GM19035 (cell line): ENCODE measurements around the gene ITGA11.

Experiments
- ATAC-seq: cut with Tn5 transposase; IDR thresholded peaks from one replicate; pipeline ENCODE4 v1.9.1; 2021; ENCODE audit not compliant: unreplicated experiment

The ITGA11 gene

DNA sequence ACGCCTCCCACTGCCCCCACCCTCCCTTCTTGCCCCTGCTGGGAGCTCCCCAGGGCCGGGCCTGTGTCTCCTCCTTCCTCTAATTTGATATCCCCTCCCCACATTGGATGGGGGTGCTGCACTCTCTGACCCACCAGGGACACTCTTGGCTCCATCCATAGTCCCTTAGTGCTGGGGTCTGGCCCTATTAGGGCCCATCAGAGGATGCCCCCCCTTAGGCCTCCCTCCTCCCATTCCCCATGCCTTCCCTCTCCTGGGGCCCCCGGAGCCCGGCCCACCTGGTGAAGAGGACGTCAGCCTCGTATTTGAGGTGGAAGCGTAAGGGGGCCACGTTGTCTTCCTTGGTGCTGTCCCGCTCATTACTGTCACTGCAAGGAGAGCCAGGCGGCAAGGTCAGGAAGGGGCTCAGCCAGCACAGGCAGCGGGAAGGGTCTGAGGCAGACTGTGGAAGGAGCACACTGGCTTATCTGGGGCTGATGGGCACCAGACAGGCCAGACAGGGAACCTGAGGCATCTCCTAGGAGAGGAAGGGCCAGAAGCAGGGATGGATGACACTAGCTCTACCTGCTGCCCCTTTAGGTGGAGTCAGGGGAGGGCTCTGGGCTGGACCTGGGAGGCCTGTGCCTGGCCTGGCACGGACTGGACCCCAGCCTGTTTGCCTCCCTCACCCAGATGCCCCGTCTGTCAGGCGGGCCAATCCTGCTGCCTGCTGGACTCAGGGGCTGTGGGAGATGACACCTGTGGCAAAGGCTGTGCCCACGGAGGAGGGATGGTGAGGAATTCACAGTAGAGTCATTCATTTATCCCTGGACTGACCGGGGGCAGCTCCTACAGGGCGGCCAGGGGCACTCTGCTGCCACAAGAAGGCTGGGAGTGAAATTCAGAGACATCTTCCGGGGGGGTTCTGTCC, 118.2 kb downstream of the ITGA11 start:
- ATAC-seq, result no peak

DNA sequence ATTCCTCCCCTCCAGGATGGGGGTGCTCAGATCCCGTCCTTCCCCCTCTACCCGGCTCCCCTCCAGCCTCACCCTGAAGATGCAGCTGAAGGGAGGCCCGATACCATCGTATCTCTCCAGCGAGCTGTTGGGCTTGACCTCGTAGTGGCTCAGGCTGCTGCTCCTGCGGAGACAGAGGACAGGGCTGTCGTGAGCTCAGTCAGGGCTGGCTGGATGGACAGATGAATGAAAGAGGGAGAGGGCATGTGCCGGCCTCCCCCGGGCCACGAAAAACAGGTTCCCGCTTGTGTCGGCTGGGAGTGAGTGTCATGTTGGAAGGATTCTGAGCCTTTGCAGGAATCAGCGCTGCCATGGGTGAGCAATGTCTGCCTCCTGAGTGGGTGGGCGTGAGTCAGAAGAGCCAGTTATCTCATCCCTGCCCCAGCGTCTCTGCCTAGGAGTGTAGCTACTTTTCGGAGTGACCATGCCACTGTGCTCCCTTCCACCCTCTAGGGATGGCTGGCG, 119.2 kb downstream of the ITGA11 start:
- ATAC-seq, result no peak

DNA sequence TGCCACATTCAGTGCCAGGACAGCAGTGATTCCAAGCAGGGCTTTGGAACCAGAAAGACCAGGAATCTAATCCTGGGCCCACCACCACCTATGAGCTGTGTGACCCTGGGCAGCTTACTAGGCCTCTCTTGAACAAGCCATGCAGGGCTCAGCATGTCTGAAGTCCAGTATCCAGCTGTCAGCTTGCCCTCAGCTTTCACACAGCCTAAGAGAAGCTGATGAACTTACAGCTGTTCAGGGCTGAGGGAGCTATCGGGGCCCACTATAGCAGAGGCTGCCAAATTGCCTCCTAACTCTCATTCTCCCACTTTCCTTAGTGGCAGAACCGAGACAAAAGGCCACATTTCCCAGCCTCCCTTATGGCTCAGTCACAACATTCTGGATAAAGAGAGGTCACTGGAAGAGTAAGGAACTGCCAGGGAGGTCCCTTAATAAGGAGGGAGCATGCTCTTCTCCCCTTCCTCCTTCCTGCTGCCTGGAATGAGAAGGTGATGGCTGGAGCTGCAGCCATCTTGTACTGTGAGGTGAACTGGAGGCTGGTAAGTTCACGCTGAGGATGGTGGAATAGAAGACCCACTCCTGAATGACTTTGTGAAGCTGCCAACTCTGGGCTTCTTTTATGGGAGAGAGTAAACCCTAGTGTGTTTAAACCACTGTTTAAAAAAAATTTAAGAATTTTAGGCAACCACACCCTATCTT, 120.0 kb downstream of the ITGA11 start:
- ATAC-seq, result no peak

DNA sequence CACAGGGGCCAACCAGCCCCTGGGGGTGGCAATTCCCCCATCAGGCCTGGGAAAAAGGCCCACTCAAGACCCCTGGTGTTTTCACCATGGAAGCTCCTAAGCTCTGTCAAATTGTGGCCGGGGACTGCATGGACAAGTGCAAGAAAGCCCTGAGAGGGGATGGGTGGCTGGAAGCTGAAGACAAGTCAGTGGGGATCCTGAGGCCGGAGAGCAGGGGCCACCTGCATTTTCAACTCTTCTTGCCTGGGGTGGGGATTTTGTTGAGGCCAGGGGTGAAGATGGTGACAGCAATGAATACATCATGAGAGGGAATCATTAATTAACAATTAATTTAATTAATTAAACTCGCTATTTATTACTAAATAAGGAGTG, 120.5 kb downstream of the ITGA11 start:
- no peak for ATAC-seq

DNA sequence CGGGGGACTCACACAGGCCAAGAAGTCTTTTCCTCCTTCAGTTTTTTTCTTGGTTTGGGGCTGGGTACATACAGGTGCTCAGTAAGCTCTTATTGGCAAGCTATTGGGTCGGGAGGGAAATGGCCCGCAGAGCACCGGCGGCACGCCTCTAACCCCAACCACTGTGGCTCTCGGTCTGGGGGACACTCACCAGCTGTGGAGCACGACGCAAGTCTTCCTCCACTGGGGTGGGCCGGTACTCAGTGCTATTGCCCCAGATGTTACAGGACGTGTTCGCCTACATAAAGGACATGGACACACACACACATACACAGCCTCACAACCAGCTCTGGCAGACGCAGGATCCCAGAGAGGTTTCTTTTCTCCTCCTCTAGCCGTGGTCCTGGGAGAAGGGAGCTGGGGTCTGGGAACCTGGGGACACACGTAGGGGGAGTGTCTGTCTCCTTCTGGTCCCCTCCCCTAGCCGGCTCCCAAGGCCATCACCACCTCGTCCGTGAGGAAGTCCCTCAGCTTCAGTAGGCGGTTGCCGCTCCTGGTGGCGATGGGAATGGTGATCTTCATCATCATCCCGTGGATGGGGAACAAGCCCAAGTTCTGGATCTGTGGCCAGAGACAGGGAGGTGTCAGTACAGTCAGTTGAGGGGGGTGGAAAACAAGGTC, 121.0 kb downstream of the ITGA11 start:
- ATAC-seq, result no peak

DNA sequence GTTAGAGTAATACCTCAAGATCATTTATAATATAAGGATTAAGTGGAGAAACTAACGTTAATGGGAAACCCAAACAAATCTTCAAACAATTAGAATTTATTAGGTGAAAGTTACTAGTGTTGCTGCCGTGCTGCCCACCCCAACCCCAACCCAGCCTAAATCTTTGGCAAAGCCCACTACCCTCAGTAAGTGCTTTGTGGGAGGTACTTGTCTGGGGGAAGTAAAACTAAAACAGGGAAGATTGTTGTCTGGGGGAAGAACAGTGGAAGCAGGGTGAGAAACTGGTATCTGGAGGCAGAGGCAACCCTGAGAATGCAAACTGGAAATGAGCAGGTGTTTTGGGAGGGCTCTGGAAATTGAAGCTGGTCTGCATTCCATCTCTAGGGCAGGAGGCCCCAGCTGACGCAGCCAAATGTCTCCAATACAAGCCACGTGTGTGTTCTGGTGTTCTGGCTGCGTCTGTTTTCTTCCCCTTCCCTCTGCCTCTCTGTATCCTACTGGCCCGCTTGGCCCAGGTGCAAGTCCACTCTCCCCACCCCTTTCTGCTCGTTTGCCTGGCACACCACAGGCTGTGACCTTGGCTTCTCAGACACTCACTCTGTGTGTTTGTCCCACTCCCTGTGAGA, 121.7 kb downstream of the ITGA11 start:
- ATAC-seq, result no peak

DNA sequence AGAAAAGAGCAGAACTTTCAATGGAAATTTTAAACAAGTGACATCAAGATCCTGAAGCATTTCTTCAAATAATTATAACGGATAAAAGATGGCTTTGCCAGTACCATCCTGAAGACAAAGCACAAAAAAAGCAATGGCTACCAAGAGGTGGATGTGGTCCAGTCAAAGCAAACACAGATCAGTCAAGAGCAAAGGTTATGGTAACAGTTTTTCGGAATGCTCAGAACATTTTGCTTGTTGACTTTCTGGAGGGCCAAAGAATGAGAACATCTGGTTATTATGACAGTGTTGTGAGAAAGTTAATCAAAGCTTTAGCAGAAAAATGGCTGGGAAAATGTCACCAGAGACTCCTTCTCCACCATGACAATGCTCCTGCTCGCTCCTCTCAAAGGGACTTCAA, 122.9 kb downstream of the ITGA11 start:
- no peak for ATAC-seq

DNA sequence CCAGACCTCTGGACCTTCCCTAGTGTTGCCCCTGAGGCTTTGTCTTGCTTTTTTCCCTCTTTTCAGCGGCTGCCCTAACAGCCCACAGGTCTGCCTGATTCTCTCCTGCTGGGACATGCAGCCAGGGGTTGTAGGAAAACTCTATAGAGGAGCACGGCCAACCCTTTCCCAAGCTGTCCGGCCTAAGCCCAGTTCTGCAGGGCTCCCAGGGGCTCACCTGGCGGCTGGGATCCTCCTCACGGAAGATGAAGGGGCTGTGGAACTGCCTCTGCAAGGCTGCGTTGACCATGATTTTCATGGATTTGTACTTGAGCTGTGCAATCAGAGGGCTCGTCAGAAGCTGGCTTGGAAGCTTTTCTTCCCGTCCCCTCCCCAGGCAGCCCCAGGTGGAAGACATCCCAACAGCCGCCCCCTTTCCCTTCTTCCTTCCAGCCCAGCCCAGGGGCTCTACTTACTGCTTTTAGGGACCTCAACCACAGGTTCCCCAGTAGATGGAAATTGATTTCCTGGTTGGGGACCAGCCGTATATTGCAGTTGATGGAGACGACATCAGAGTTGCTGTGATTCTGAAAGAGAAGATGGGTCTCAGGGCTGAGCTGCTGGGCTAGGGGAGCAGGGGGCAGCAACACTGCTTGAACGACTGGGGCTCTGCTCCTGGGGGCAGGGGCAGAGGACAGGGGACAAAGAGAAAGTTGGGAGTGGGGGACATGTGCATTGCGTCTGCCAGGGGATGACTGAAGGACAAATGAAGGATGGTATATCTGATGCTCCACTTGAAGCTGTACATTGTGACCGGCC, 124.6 kb downstream of the ITGA11 start:
- ATAC-seq, result no peak

DNA sequence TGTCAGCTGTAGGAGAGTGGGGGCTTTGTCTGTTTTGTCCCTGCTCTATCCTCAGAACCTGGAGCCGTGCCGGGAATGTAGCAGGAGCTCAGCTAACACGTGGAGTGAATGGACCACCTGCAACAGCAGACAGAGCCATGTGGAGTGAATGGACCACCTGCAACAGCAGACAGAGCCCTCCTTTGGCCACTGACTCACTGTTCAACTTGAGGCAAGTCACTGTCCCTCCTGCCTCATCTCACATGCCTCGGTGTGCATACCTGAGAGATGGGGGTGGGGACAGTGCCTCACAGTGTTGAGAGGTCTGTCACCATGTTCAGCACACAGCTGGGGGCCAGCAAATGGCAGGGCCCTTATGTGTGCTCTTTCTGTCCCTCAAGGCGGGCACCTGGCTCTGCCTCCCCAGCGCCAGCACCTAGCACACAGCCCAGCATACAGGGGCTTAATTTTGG, 126.5 kb downstream of the ITGA11 start:
- no peak for ATAC-seq

DNA sequence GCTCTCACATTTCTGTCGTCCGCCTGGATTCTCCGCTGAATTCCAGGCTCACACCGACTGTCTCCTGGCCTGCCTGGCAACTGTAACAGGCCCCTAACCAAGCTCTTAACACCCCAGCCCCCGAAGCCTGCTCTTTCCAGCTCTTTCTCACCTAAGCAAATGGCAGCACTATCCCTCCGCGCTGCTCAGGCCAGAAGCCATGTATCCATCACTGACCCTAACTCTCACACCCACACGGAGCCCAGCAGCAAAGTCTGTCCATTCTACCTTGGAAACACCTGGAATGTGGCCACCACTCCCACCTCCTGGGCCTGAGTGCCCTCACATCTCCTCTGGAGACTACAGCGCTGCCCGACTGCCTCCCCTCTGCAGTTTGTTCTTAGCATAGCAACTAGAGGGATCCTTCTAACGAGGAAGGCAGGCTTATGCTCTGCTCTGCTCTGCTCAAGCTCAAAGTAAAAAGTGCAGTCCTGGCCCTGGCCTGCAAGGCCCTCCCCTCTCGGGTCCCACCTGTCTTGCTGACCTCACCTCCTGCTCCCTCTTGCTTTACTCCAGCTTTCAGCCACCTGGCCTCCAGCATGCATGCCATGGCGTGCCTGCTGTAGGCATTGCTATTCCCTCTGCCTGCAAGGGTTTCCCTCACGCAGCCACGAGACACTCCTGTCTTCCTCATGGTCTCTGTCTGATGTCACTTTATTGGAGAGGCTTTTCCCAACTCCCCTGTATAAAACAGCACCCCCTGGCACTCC, 127.2 kb downstream of the ITGA11 start:
- no peak for ATAC-seq

DNA sequence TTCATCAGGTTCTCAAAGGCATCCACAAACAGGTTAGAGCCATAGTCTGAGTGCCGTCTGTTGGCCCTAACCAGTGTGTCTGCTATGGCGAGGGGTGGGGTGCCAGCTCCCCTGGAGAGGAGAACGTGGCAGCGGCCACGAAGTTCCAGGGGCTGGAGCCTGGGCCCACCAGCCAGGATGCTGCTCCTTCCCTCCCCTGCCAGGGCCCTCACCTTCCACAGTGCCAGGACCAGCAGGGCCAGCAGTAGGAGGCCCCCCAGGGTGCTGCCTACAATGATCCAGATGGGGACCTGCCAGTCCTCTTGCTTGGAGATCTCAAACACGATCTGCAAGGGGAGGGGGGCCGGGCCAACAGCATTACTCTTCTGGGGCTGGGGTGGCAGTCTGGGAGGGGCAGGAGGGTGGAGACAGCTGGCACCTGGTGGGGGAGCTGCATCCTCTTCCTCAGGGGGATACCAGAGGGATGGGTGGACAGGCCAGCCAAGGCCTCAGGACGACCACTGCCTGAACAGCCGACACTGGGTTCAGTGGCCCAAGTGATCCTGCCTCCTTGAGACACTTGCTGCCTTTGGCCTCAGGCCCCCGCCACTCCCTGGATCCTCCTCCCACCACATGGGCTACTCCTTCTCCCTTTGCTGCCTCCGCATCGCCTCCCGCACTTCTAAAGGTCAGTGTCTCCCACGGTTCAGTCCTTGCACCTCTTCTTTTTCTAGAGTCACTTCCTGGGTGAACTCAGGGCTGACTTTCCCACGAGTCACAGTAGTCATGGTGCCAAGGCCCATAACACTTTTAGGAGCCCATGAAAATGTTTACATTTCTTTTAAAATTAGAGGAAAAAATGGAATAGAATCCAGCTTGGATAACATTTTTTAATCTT, 128.2 kb downstream of the ITGA11 start:
- ATAC-seq, result no peak

DNA sequence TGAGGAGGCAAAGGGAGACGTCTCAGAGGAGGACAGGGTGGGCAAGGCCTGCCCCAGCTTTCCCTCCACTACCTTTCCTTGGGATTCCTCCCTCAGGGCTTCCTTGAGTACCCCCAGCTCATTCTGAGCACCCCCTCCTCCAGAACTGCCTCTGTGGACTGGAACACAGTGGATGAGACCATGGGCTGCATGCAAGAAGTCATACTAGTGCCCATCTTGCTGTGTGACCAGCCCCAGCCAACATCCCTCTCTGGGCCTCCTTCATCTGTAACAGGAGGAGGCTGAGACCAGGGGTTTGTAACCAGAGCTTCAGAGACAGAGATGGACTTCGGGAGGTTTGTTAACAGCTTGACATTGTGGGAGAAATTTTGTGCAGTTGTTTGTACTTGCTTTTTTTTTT, 128.8 kb downstream of the ITGA11 start:
- ATAC-seq, result no peak

DNA sequence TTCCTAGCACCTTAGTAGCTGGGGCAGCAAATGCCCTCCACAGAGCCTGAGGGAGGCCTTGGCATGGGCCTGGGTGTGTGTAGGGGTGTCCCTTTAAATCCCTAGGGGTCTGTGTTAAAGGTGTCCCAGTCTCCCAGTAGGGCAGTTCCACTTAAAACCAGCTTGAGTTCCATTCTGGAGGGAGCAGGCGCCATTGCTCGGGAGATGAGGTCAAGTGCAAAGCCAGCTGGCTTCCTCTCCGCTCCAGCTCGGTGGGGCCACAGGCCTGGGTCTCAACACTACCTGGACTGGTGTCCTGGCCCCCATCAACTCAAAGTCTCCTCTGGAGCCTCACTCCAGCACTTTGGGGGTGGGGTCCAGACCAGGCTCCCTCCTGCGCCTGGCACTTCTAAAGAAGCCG, 129.2 kb downstream of the ITGA11 start:
- no peak for ATAC-seq

DNA sequence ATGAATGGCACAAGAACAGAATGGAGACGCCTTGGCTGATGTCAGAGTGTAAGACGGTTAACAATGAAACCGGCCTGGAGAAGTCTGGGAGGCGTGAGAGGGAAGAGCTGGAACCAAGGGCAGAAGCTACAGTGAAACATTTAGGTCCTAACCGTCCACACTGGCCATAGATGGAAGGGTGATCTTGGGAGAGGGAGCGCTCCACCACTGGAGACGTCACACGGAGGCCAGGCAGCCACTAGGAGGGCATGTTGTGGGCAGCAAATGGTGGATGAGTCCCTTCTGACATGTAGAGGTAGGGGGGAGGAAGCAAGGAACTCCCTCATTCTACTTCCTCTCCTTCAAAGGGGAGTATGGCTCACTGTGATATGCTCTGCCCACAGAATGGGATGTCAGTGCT, 130.7 kb downstream of the ITGA11 start:
- ATAC-seq, result no peak

DNA sequence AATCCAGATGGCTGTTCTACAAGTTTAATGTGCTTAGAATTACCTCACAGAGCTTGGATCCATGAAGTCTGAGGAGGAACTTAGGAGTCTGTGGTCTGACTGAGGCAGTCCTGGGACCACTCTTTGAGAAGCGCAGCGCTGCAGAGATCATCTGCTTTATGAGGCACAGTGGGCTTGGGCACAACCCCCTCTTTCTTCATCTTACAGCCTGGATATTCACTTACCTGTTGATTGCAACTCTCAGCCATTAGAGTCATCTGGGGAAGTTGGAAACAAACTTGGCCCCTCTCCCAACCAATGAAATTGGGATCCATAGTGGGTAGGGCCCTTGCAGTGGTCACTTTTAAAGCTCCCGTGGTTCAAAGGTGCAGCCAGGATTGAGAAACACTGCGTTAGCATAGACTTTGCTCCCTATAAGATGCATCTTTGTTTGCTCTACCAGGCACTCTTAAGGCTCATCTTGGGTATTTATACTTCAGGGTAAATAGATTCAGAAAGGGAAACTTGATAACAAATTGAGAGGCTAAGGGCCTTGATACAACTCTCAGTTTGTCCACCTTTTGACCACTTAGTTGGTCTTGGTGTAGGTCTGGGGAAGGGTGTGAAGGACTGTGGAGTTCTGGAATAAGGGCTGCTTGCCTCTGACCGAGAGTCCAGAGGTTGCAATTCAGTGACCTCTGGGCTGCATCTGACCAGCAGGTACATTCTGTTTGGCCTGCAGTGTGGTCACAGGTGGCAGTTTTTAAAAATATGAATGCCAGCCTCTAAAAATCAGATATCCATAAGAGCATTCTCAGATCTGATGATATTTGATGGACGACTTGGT, 131.6 kb downstream of the ITGA11 start:
- no peak for ATAC-seq

DNA sequence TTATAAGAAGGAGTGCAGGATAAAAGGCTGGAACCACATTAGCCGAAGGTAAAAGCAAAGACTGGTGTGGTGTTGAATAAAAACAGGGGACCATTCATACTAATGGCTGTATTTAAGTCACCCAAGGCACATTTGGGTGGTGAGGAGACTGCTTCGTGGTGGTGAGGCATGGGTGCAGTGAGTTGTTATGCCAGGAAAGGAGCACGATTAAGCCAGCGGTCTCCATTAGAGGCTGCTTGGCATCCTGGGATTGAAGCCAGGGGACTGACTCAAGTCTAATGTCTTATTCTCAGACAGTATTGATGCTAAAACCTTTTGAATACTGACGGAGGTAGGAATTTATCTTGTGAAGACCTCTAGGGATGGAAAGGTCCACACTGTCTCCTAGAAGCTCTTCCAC, 132.5 kb downstream of the ITGA11 start:
- no peak for ATAC-seq

DNA sequence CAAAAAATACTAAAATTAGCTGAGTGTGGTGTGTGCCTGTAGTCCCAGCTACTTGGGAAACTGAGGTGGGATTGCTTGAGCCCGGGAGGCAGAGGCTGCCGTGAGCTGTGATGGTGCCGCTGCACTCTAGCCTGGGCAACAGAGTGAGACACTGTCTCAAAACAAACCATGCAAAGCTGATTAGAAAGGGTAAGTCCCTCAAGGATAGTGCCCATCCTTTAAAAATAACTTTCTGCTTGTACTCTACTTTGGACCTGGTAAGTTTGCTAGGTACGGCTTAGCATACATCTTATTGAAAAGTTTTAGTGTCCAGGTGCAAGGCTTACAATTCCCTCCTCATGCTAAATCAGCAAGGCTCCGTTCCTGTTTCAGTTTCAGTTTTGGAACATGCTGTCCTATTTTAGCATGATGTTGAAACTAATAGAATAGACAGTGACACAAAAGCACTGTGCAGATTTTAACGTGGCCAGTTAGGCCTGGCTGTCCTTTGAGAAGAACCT, 133.0 kb downstream of the ITGA11 start:
- ATAC-seq, result peak; percentile 81

DNA sequence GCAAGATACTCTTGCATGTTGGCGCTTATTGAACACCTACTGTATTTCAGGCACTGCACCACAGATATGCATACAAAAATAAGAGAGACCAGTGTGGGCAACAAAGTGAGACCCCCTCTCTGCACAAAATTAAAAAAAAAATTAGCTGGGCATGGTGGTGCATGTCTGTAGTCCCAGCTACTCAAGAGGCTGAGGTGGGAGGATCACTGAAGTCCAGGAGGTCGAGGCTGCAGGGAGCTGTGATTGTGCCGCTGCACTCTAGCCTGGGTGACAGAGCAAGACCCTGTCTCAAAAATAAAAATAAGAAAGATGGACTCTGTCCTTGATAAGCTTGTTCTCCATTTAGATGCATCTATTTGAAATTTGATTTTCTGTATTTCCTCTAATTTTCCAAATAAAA, 133.6 kb downstream of the ITGA11 start:
- ATAC-seq, result no peak
